ENCODE results near the gene LGR4.

GRCh38 chr11:27379449-27379848, 93.1 kb downstream of the LGR4 start:
- TF ChIP-seq CTCF (IDR thresholded peaks at IDR 0.05), result no peak
- TF ChIP-seq POLR2A (IDR thresholded peaks at IDR 0.05), result no peak

All from uterus (tissue), 2 donors.